GM19023 (cell line): ENCODE measurements around the gene LRRFIP1.

Experiments used
- ATAC-seq: cut with Tn5 transposase; IDR thresholded peaks from one replicate; pipeline ENCODE4 v1.9.1; 2021; ENCODE audit warnings: mild to moderate bottlenecking, moderate library complexity; ENCODE audit not compliant: unreplicated experiment

The LRRFIP1 gene

DNA sequence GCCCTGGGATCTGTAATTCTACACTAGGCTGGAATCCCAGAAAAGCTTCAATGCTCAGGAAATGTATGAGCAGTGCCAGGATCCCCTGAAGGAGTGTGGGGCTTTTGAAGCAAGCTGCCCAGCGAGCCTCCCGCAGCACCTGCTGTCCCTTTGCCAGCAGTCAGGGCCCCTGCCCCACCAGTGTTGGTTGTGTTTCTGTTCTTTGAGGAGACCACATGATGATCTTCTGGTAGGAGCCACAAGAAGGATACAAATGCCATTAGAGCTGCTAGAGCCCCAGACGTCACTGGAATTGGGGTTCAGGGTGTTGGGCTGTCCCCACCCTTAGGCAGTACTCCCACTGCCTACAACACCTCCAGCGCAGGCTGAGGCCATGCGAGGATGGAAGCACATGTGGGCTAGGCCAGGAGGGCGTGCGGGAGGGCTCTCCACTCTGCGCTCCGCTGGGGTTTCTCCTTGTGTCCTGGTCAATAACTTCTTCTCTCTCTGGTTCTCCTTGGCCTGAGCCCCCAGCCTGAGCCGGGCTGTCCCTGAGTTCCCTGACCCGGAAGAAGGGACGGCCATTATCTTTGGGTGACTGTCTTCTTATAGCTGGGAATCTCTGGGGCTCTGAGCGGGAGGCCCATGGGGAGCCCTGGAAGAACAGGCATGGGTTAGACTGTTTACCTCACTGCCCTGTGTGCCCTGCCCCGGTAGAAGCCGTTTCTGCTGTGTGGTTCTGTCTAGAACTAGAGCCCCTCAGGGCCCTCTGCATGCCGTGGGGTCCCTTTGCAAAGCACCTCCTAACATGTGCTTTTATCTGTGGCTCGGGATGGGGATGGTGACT is 73.9 kb downstream of the LRRFIP1 start:
- ATAC-seq = no peak

DNA sequence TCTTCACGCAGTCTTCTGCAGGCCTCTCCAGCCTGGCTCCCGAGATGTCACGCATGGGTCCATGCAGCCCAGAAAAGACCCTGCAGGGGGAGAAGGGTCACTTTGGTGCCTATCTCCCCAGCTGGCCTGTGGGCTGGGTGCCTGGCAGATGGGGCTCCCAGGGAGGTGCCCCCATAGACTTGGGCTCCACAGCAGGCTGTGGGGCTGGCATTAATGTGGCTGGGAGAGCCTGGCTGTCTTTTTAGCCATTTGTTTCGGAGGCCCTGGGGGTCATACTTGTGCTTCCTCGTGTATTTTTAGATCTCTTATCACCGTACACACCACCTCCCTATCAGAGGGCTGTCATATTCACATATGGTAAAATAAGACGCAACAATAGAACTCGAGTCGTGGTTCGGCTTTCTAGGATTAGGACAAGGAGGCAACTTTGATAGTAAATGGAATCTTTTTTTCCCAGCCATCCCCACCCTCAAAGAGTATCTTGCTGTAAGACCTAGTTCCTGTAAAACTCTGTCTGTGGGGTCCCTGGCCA is 74.5 kb downstream of the LRRFIP1 start:
- no peak for ATAC-seq

DNA sequence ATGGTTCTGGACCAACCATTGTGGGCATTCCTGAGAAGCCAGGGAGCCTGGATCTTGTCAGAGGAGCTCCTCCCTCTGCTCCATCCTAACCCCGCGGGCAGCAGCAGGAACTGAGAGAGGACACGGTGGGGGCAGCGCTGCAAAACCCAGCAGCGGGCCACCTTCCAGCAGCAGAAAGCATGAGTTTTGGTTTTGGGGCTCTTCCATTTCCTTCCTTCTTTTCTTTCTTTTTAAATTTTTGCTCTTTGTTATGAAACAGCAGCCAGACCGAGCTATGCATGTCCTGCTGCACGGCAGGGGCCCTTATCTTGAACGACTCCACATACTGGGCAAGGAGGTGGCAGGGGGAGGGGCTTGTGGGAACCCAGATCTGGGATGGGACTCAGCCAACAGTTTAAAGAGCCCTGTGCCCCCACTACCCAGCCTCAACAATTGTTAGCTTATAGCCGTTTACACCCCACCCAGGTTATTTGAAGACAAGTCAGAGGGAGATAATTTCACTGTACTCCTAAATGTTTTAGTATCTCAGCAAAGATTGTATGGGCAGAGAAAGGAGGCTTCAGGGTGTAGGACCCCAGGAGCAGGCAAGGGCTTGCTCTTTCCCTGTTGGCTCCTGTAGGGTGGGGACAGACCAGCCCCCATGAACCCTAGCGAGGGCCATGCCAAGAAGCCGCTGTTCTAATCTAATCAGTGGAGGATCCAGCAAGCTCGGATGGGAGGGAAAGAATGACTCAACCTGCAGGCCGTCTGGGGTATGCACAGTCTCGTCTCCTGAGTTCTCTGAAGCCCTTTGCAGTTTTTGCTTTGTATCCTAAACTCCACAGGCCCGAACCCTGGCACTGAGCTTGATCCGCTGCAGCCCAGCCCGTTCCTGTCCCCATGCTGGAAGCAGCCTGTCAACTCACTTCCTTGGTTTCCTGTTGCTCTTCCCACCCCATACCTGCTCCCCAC is 75.3 kb downstream of the LRRFIP1 start:
- ATAC-seq = no peak

DNA sequence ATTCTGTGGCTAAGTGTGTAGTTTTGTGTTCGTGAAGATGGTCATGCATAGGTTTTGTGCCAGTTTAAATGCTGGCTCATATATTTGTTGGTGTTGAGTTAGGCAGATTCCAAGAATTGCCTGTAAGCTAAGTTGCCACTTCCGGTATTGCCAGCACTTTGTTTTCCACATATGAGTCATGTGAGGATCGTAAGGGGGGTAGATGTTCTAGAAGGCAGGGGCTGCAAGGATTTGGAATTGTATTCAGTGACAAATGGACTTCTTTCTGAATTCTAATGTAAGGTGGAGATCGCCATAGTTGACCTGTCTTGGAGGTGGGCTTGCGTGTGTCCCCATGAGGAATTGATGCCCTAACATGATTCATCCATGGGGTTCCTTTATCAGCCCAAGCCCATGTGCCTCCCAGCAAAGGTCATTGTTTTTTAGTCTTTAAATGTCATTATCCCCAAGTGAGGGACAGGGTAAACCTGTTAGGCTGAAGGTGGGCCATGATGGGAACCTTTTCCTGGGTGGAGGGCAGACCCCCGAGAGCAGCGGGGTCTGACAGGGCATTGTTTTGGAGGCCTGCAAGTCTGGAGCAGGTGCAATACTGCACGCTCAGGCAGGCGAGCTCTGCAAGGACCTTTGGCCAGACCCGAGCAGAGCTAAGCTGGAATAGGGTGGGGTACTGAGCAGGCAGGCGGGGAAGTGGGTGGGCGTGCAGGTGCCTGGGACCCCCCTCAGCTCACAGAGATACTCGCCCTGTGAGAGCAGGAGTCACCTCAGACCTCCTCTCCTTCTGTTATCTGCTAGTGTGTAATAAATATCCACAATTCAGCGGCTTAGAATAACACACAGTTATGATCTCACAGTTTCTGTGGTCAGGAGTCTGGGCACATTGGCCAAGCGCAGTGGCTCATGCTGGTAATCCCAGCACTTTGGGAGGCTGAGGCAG is 77.4 kb downstream of the LRRFIP1 start:
- ATAC-seq = no peak

DNA sequence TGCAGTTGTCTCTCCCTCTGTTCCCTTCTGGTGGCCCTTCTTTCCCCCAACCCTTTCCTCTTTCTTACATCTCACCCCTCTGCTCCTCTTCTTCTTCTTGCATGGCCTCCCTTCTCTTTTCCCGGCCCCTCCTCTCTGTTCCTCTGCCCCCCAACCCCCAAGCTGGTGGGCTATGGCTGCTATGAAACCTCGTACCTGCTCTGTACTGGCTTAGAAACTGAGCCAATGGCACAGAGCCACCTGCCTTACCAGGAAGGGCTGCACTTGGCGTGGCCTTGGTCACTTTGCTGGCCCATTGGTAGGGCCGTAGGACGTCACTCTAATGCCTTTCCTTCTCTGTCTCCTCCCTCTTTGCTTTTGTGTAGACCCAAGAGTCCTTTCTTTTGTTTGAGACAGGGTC is 78.9 kb downstream of the LRRFIP1 start:
- ATAC-seq = no peak

DNA sequence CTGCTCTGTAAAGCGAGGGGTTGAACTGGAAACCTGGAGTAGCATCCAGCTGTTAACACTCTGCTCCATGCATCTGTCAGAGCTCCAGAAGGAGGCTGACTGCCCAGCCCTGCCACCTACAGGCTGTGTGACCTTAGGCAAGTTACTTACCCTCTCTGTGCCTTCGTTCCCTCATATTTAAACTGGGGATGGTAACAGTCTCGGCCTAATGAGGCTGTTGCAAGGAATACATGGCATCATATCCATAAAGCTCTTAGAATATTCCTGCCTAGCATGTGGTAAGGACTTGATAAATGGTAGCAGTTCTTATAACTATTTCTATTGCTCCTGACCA is 80.6 kb downstream of the LRRFIP1 start:
- ATAC-seq = no peak

DNA sequence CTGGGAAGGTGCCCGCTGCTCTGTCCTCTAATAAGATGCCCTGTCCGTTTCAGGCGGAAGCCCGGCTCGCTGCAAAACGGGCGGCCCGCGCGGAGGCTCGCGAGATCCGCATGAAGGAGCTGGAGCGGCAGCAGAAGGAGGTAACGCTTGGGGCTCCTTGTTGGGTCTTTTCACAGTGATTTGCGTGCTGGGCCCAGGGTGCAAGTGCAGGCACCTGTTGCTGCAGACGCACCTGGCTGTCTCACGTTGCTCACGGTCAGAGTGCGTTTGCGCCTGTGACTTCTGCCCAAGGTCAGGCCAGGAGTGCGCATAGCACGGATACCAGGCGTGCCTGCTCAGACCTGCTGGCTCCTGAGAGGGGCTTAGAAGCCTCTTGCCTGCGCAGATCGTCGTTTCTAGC is 81.1 kb downstream of the LRRFIP1 start:
- no peak for ATAC-seq

DNA sequence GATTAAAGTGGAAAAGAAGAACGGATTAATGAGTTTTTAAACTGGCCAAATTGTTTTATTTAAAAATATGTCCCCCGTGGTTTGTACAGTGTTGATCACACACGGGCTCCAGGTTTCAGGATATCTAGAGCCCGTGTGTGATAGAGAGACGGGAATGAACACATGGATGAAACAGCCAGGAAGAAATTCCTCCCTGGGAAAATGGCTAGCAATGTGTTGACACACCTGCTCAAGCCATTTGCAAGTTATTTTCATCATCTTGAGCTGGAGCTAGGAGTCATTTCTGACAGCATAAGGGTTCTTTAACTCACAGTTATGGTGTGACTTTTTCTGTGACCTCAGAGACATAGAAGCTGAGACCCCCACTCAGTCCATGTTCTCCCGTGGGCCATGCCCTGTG is 81.6 kb downstream of the LRRFIP1 start:
- no peak for ATAC-seq

DNA sequence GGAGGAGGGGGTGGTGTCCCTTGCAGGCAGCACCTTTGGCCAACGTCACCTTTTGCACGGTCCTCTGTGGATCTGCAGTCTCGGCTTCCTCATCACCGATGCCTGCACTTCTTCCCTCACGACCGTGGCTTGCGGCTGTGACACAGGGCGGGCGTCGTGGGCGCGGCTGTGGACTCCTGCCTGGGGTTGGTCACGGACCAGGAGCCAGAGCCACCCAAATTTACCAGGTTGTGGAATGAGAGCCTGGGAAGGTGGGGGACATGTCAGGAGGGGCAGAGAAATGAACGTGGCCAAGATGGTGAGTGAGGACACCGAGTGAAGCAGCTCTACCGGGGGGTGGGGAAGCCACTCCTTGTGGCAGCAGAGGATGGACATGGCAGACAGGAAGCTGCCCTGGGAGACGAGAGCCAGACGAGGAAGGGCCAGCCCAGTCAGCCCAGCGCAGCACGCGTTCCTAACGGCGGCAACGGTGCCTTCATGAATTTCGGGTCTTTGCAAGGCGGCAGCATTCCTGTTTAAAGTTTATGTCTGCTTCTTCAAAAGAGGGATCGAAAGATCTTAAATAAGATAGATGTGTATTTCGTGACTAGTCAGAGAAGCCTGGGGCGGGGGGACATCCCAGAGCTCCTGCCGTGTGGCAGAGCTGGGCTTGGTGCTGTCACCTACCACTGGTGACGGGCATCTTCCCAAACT is 84.2 kb downstream of the LRRFIP1 start:
- no peak for ATAC-seq

DNA sequence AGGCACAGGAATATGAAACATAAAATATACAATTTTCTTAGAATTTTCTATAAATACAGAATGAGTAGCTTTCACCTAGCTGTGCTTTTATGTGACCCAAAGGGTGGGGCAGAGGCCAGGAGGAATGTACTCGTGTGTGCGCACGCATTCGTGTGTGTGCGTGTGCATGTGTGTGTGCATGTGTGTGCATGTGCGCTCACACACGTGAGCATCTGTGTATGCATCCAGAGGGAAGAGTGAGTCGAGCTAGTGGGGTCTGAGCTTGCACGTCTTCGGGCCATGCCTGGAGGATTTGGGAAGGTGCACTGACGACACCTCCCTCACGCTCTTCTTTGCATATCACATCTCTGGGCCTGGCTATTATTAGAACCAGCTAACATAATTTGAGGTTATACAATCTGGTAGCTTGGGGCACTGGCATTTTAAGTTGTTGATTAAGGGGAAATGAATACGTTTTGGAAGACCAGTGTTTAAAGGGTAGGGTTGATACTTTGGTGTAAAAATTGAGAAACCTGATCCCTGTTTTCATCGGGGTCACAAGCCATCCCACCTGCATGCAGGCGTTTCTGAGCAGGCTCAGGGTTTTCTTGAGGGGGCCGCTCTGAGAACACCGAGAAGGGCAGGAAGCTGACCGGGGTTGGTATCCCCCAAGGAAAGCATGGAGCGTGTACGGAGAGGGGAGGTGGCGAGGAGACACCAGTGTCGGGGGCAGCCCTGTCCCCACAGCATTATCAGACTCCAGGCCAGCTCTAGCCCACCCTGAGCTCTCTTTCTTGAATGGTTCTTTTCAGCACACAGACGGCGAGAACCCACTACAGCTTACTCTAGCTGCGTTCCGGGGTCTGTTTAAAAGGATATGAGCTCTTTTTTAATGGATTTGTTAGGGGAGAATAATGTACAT is 85.3 kb downstream of the LRRFIP1 start:
- no peak for ATAC-seq

DNA sequence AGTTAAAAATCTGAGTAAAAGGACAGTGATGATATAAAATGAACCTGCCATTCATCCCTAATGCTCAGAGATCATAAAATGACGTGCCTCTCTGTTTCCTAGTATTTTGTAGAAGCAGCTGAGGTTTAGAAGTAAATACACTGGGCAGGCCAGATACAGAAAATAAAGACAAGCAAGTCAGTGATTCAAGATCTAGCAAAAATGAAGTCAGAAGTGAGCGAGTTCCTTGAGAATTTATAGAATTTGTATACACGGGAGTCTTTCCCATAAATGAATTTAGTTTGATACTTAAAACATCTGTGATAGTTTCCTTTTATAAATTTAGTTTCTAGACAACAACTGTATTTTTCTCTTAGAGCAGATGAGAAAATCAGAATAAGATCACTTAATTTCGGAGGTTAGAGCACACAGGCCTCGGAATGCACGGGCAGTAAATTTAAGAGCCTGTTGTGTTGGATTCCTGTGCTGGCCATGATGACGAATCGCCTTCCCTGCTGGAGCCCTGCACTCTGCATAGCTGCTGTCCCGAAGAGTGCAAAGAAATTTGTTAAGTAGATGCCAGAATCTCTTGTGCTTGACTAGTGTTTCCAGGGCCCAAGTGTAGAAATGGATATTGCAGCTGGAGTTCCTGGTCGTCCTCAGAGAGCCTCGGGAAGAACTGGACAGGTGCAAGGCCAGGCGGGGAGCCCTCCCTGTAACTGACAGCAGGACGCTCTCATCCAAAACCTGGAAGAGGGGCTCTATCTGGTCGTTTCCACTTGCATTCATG is 87.5 kb downstream of the LRRFIP1 start:
- ATAC-seq = no peak

DNA sequence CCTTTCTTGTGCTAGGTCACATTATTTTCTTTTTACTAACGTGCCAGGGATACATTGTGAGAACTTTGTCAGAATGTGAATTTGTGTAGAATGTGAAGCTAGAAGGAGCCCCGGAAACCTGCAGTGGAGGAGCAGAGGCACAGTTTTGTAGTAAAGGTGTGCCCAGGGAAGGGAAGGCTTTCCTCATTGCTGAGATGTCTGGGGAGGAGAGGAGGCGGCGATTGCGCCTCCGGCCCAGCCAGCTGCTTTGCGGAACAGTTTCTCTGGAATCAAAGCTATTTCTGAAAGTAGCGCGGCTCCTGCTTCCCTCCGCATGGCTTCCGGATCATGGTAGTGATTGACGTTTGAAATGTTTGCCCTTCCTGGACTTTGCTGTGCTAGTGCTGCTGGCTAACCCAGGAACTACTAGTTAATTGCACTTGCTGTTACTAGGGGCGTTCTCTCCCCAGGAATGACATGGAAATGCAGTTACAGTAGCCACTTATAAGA is 88.1 kb downstream of the LRRFIP1 start:
- no peak for ATAC-seq

DNA sequence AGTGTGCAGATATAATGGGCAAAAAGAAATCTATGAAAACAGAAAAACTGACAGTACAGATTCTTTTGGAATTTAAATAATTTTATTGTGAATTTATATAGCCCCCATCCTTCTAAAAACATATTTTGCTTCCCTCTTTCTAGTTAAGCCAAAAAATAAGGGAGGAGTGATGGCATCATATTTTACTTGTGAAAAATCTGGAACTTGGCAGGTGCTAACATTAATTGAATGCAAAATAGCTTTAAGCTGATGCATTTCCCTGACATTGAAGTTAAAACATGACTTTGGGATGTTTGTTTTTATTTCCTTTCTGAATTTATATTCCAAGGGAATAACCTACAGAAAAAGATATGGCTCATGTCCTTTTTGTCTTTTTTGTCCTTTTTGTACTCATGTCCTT is 88.6 kb downstream of the LRRFIP1 start:
- no peak for ATAC-seq

DNA sequence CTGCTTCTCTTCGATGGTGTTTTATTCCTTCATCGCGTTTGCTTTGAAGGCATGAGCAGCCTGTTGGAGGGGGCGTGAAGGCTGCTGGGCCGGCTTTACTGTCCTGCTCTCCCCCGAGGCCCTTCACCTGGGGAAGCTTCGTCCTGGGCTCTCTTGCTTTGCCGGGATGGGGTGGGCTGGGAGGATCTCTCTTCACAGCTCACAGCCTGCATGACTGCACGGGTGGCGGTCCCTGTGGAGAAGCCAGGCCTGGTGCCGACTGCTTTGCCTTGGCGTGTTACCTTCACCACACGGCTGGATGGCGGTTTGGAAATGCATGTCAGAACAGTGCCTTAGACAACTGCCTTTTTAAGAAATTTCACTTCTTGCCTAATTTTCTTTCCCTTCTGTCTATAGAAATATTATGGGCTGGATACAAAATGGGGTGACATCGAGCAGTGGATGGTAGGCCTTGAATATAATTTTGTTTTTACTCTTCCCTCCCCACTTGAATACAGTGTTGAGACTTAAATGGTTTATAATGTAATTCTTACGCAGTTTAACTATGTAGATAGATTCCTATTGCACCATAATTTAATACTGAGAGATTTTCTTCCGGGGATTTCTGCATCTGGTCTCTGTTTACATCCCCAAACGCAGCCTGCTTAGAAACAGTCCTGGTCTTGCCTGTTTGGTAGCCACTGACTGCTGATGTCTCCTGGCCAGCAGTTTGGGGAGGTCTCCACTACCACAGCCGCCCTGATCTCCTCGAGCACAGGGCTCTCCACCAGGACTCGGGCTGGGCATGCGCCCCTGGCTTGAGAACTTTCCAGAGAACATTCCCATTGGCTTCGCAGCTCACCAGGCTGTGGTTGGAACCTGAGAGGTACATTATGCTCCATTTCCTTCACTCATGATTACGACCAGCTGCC is 90.2 kb downstream of the LRRFIP1 start:
- no peak for ATAC-seq

DNA sequence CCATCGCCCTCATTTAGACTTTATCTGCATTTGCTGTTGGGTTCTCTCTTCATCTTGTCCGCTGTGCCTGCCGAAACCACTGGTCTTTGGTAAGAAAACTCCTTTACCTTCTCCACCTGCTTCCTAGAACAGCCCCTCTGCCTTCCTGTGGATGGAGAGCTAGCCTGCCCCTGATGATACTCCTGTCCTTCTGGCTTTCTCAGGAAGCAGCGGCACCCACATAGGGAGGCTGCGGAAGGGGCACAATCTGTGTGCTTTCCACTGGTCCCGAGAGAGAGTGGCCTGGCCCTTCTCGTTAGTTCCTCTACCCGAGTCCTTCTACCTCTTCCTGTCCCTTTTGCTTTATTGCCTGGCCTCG is 90.9 kb downstream of the LRRFIP1 start:
- no peak for ATAC-seq

DNA sequence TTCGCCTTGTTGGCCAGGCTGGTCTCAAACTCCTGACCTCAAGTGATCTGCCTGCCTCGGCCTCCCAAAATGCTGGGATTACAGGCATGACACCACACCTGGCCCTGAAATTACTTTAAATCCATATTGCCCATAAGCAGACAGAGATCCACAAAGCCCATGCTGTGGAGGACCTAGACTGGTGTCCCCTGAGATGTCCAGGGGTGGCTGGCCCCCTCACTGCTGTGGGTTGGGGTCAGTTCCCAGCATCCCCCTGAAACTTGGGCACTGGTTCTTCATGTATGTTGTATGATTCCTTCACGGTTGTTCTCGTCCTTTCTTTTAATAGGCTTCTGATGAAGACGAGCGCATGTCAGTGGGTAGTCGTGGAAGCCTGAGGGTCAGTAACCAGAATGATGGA is 93.1 kb downstream of the LRRFIP1 start:
- no peak for ATAC-seq

DNA sequence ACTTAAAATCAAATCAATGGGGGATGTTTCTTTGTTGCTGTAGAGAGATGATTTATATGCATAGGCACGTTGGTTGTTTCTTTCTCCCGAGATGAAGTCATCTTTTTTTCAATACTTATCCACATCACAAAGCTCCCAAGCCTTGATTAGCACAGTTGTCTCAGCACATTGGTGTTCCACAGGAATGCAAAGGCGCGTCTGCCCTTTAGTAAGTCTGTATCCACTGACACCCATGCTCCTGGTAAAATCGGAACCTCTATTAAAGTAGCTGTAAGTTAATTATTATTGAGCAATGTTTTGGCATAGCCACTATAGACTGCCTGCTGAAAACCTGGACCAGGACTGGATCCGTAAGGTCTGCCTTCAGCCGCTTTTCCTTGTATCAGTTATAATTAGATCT is 93.6 kb downstream of the LRRFIP1 start:
- ATAC-seq = no peak
